ENCODE data around the gene FAR2.

DNA sequence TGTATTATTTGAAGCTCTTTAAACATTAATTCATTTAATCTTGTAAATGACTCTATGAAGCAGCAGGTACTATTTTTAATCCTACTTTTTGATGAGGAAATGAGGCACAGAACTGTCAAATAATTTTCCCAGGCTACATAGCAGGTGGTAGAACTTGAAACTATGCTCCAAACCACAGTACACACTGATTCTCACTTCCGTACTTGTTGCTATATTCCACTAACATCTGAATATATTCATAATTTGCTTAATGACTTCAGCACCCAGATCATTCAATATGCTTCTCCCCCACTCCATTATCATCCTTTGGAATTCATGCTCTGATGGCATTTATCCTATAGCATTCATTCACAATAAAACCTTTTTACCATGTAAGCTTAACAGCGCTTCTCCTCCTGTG lies 227.0 kb downstream of the FAR2 start:
- TF ChIP-seq POLR2A (IDR thresholded peaks at IDR 0.05), result no peak
- TF ChIP-seq, protein P1, sequence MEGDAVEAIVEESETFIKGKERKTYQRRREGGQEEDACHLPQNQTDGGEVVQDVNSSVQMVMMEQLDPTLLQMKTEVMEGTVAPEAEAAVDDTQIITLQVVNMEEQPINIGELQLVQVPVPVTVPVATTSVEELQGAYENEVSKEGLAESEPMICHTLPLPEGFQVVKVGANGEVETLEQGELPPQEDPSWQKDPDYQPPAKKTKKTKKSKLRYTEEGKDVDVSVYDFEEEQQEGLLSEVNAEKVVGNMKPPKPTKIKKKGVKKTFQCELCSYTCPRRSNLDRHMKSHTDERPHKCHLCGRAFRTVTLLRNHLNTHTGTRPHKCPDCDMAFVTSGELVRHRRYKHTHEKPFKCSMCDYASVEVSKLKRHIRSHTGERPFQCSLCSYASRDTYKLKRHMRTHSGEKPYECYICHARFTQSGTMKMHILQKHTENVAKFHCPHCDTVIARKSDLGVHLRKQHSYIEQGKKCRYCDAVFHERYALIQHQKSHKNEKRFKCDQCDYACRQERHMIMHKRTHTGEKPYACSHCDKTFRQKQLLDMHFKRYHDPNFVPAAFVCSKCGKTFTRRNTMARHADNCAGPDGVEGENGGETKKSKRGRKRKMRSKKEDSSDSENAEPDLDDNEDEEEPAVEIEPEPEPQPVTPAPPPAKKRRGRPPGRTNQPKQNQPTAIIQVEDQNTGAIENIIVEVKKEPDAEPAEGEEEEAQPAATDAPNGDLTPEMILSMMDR (IDR thresholded peaks at IDR 0.05), result no peak
